K562 (cell line): ENCODE measurements around the gene TGFBR2. TPM values are rescaled to one million over a fixed set of nuclear protein-coding genes. Genes with fewer than 3 reads are reported as not detected.

ENCODE experiments used
- ATAC-seq: fragments of 200-7000 bp; cut with Tn5 transposase; 3 replicates; pipeline ENCODE4 v1.9.1; 2020; ENCODE audit warnings: moderate library complexity
- BruUV-seq: library from RNA; stranded (reverse); fragments of 400-500 nt; replicated peaks from 2 replicates; lab custom pipeline; 2021; lab: Mats Ljungman, UMichigan
- CTCF ChIA-PET: fragments of 300-600 bp; formaldehyde crosslinking; extraction: SDS; loops from one replicate; lab custom pipeline; 2021; ENCODE audit warnings: low intra/inter-chr PET ratio; lab: Yijun Ruan, JAX
- POLR2A ChIA-PET: fragments of 300-600, 350-650 bp; sonication (Branson Sonifier 250); formaldehyde crosslinking; extraction: SDS; loops from one replicate; lab custom pipeline; 2021; ENCODE audit warnings: antibody characterized with exemption, inconsistent platforms; lab: Yijun Ruan, JAX
- DNase-seq, 4 experiments: peaks; one replicate each; pipeline versions ENCODE4 v3.0.0 to v3.0.0-alpha.2; 2011 to 2018; ENCODE audit warnings: low spot score in 3 of 4, mixed read lengths in 3 of 4; ENCODE audit errors: extremely low read depth in 1 of 4
- FAIRE-seq: peaks from 2 replicates; lab custom pipeline; 2011; peaks lifted over from hg19 to GRCh38; lab: Jason Lieb, UNC
- H2AFZ ChIP-seq: 2 replicates; pipeline ENCODE4 v1.6.0; 2011; ENCODE audit warnings: low read depth, low read length, control low read depth, inconsistent platforms
- H3K27ac ChIP-seq: fragments of 200-600 bp; 3 replicates; pipeline ENCODE4 v1.8.0; 2011; ENCODE audit warnings: low read depth, mild to moderate bottlenecking, control low read depth, inconsistent platforms, low read length, moderate library complexity, mixed read lengths; ENCODE audit errors: extremely low read depth
- H3K27me3 ChIP-seq, 2 experiments: fragments of 300-600 bp in 1 of 2; 2 replicates in 1 of 2; 3 replicates in 1 of 2; pipeline versions ENCODE4 v1.6.0 to v1.8.0; 2011; ENCODE audit warnings: inconsistent platforms in 2 of 2, low read length in 2 of 2, mild to moderate bottlenecking in 1 of 2, mixed read lengths in 1 of 2, moderate library complexity in 1 of 2; ENCODE audit not compliant: control insufficient read depth in 2 of 2, insufficient read depth in 2 of 2
- H3K36me3 ChIP-seq: fragments of 300-600 bp; 3 replicates; pipeline ENCODE4 v1.8.0; 2011; ENCODE audit warnings: mild to moderate bottlenecking, low read length, inconsistent platforms; ENCODE audit not compliant: control insufficient read depth, insufficient read depth
- H3K4me1 ChIP-seq, 2 experiments: fragments of 200-600 bp in 1 of 2; replicated peaks in 1 of 2; 2 replicates in 1 of 2; 3 replicates in 1 of 2; pipeline versions ENCODE4 v1.5.1 to v1.8.0; 2011; ENCODE audit warnings: inconsistent platforms in 2 of 2, low read length in 2 of 2, mild to moderate bottlenecking in 1 of 2, mixed read lengths in 1 of 2, moderate library complexity in 1 of 2; ENCODE audit not compliant: control insufficient read depth in 2 of 2, insufficient read depth in 2 of 2
- H3K4me2 ChIP-seq: 2 replicates; pipeline ENCODE4 v1.6.1; 2011; ENCODE audit warnings: low read length, control low read depth, inconsistent platforms, mixed read lengths; ENCODE audit not compliant: insufficient read depth
- H3K4me3 ChIP-seq: fragments of 200-600 bp; sonication (generic), shearing (Covaris generic); 2 replicates; pipeline ENCODE4 v1.5.1; 2016; ENCODE audit warnings: control low read depth, inconsistent platforms
- H3K79me2 ChIP-seq: fragments of 200-600 bp; 3 replicates; pipeline ENCODE4 v1.8.0; 2011; ENCODE audit warnings: low read length, inconsistent platforms; ENCODE audit not compliant: control insufficient read depth, insufficient read depth
- H3K9ac ChIP-seq, 2 experiments: 2 replicates each; pipeline versions ENCODE4 v1.6.0 to v1.6.1; 2011; ENCODE audit warnings: low read depth in 2 of 2, low read length in 2 of 2, control low read depth in 1 of 2, inconsistent platforms in 1 of 2, mild to moderate bottlenecking in 1 of 2, mixed read lengths in 1 of 2; ENCODE audit not compliant: insufficient read depth in 1 of 2
- H3K9me1 ChIP-seq: one replicate; pipeline ENCODE4 v1.6.0; 2011; ENCODE audit warnings: inconsistent platforms, mild to moderate bottlenecking, low read length, moderate library complexity; ENCODE audit not compliant: control insufficient read depth, insufficient read depth
- H3K9me3 ChIP-seq: replicated peaks from 2 replicates; pipeline ENCODE4 v1.5.1; 2011; ENCODE audit warnings: low read depth, low read length, inconsistent platforms; ENCODE audit not compliant: control insufficient read depth, insufficient read depth
- H4K20me1 ChIP-seq: replicated peaks from 2 replicates; pipeline ENCODE4 v1.6.1; 2011; ENCODE audit warnings: low read length, inconsistent platforms, mixed read lengths; ENCODE audit not compliant: control insufficient read depth, insufficient read depth
- ATF2 ChIP-seq: sonication (generic); formaldehyde crosslinking; IDR thresholded peaks from 2 replicates; pipeline ENCODE4 v1.8.1; 2022; ENCODE audit warnings: missing genetic modification reagents
- CREB3 ChIP-seq: fragments of 450-650 bp; conservative IDR thresholded peaks from 2 replicates; pipeline ENCODE4 v1.6.1; 2016; ENCODE audit warnings: missing genetic modification characterization, low read depth, mild to moderate bottlenecking, missing compliant biosample characterization, moderate library complexity
- CREB3L1 ChIP-seq: fragments of 450-650 bp; IDR thresholded peaks from 2 replicates; pipeline ENCODE4 v1.6.1; 2014; ENCODE audit warnings: low read depth, mild to moderate bottlenecking, moderate library complexity, borderline replicate concordance
- CXXC5 ChIP-seq: fragments of 250-450 bp; sonication (Bioruptor Pico); IDR thresholded peaks from 2 replicates; pipeline ENCODE4 v1.8.0; 2022; ENCODE audit warnings: inconsistent platforms, mild to moderate bottlenecking, moderate library complexity
- E2F1 ChIP-seq: sonication (generic); formaldehyde crosslinking; IDR thresholded peaks from 2 replicates; pipeline ENCODE4 v1.8.1; 2023; ENCODE audit warnings: mild to moderate bottlenecking, missing genetic modification reagents, moderate library complexity
- ETV1 ChIP-seq: fragments of 450-650 bp; conservative IDR thresholded peaks from 2 replicates; pipeline ENCODE4 v1.6.1; 2016; ENCODE audit warnings: missing genetic modification characterization, control low read depth, low read depth, missing compliant biosample characterization
- FOXJ3 ChIP-seq: sonication (generic); formaldehyde crosslinking; IDR thresholded peaks from 2 replicates; pipeline ENCODE4 v1.4.0; 2020; ENCODE audit warnings: mild to moderate bottlenecking, missing genetic modification reagents
- FOXM1 ChIP-seq, 2 experiments: fragments of 450-650 bp in 1 of 2; sonication (generic) in 1 of 2; formaldehyde crosslinking in 1 of 2; IDR thresholded peaks; 2 replicates each; pipeline versions ENCODE4 v1.6.1 to v1.9.0; 2017 to 2022; ENCODE audit warnings: low read depth in 2 of 2, mild to moderate bottlenecking in 2 of 2, missing genetic modification reagents in 1 of 2, moderate library complexity in 1 of 2
- HEY1 ChIP-seq: fragments of 250-450 bp; sonication (Bioruptor Pico); IDR thresholded peaks from 2 replicates; pipeline ENCODE4 v1.5.0; 2020; ENCODE audit warnings: mild to moderate bottlenecking, moderate library complexity, borderline replicate concordance
- NCOA4 ChIP-seq: fragments of 450-650 bp; IDR thresholded peaks from 2 replicates; pipeline ENCODE4 v1.6.1; 2018; ENCODE audit warnings: mild to moderate bottlenecking; ENCODE audit not compliant: partially characterized antibody
- SAP30 ChIP-seq: fragments of 200-600 bp; sonication (generic); IDR thresholded peaks from 2 replicates; pipeline ENCODE4 v1.6.1; 2012; ENCODE audit warnings: borderline replicate concordance, low read depth, mild to moderate bottlenecking, moderate library complexity, low read length, control low read depth, inconsistent platforms; ENCODE audit not compliant: insufficient read depth, poor library complexity, severe bottlenecking
- TEAD1 ChIP-seq, 2 experiments: fragments of 450-650 bp in 1 of 2; sonication (generic) in 1 of 2; formaldehyde crosslinking; IDR thresholded peaks; 2 replicates each; pipeline versions ENCODE4 v1.4.0 to v1.8.0; 2020 to 2022; ENCODE audit warnings: mild to moderate bottlenecking in 2 of 2, missing genetic modification reagents in 1 of 2
- ZNF384 ChIP-seq: IDR thresholded peaks from 2 replicates; pipeline ENCODE4 v1.6.1; 2012; ENCODE audit warnings: low read depth, low read length, improper control_type of control experiment
- WGBS: fragments of 100-300 bp; shearing (Covaris generic); methylation state at CpG from one replicate; pipeline ENCODE4 v1.1.6; 2016; ENCODE audit warnings: low coverage, mixed read lengths; ENCODE audit not compliant: insufficient coverage; ENCODE audit errors: missing lambda C conversion rate; 5-methylcytosine and 5-hydroxymethylcytosine counted together
- in situ Hi-C: fragments of 300-500 bp; cut with MboI; formaldehyde crosslinking; loops from 4 replicates; pipeline ENCODE4 v1.15.0; 2018; ENCODE audit warnings: inconsistent platforms, mixed read lengths
- intact Hi-C: fragments of 100-400 bp; cut with micrococcal nuclease; formaldehyde crosslinking; loops from 2 replicates; pipeline ENCODE4 v1.14.2; 2022
- polyA plus RNA-seq, 8 experiments: library from polyadenylated mRNA; depleted of rRNA in 4 of 8; stranded (reverse) in 5 of 8; unstranded in 3 of 8; fragments of >200 nt; fragmentation: Nextera tagmentation in 2 of 8; fragmentation: Illumina TruSeq in 1 of 8; extraction: Ambion mirVana in 2 of 8; extraction: Trizol in 1 of 8; gene quantifications; 2 replicates each; pipeline versions ENCODE4 v1.2.1 to v1.2.3, GENCODE V29; 2011 to 2014; ENCODE audit warnings: inconsistent platforms in 1 of 8, missing spikeins in 1 of 8
- total RNA-seq, 7 experiments: library from RNA; depleted of rRNA in 6 of 7; stranded (reverse); fragments of >200 nt in 6 of 7; fragmentation: Illumina TruSeq in 2 of 7; extraction: Trizol in 2 of 7; gene quantifications; 2 replicates each; pipeline versions ENCODE4 v1.2.1 to v1.2.3, GENCODE V29; 2011 to 2021; ENCODE audit warnings: low replicate concordance in 1 of 7

TGFBR2 gene
- total and polyA plus RNA-seq, 9 of the 15 experiments (the other 6 are each of a cell fraction or from before 2014, with no cell fraction given), result 0.11 to 0.84 (median 0.24) TPM

GRCh38 chr3:30673425-30674341, 67.3 kb downstream of the TGFBR2 start:
- Histone ChIP-seq H3K4me2 (no peak overlapping the region), H3K4me1 (no peaks in the 10 kb centered on the region), H3K27me3 (no peaks in the 10 kb centered on the region), H3K9ac (no peak overlapping the region), H3K9me3 (no peaks in the 10 kb centered on the region), H3K27ac (no peak overlapping the region), H3K4me3 (no peak overlapping the region), H3K9me1 (no peaks in the 10 kb centered on the region), H3K79me2 (no peaks in the 10 kb centered on the region), H3K36me3 (no peaks in the 10 kb centered on the region), H2AFZ (no peak overlapping the region), H4K20me1 (no peaks in the 10 kb centered on the region)
- no TSS peak for BruUV-seq
- 1% methylated on average over 6 of the region's 6 CpGs for WGBS
- DNase-seq (no peak), FAIRE-seq (no peak), ATAC-seq (no peak)
- in situ Hi-C loops (no loop called here), intact Hi-C loops (no loop called here)
- ChIA-PET CTCF (no interaction called here), POLR2A (no interaction called here)
- TF ChIP-seq CREB3 (tag) (no peak), ZNF384 (no peak), FOXM1 (IDR thresholded peaks at IDR 0.05; ENCODE audit: low read depth) (no peak), FOXM1 (CRISPR knock-in tag; IDR thresholded peaks at IDR 0.05; ENCODE audit: low read depth) (no peak), ATF2 (CRISPR knock-in tag) (no peak), SAP30 (no peak), HEY1 (CRISPR knock-in tag) (no peak), FOXJ3 (CRISPR knock-in tag) (no peak), ETV1 (tag) (no peak), E2F1 (CRISPR knock-in tag) (no peak), CXXC5 (no peak), NCOA4 (no peak), TEAD1 (CRISPR knock-in tag; IDR thresholded peaks at IDR 0.05) (peak in 1 of 2 experiments; percentile 58; a peak in 1 of 4 replicates), CREB3L1 (no peak)
